Activated CD8-positive, alpha-beta memory T cell treated with anti-CD3 and anti-CD28 coated beads, Interleukin-2, amount 50 U/mL, for 24 hours (primary cell): ENCODE data around the gene SLC35G2.
"Not testable (repeated sequence)": the region's sequence is repeated elsewhere in the genome, so short reads cannot be mapped to it uniquely, and the experiment has no call there.

Experiments
- DNase-seq: peaks from one replicate; pipeline ENCODE4 v3.0.0-alpha.2; 2020; ENCODE audit errors: extremely low read depth

SLC35G2 gene

DNA sequence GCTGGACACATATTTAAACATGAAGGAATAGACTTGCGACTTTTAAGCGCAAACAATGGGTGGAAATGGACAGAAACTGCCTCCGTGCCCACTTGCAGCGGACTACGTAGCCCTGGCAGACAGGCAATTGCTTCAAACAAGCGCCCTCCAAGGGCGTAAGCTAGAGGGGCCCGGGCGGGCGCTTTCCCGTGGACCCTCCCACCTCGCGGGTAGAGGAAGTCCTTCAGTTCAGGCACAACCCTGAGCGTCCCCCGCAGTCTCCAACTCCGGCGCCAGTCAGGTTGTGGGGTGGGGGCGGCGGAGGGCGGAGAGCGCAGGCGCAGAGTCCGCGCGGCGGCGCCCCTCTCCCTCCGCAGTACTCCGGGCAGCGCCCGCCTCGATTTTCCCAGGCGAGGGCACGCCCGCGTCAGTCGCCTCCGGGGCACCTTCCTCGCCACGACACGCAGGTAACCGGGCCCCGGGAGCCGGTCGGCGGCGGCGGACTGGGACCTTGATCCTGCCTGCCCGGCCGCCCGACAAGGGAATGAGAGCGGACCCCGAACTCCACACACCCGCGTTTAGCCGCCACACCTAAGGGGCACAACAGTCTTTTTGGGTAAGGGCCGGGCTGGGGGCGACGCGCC, at the start of gene SLC35G2:
TSS of gene SLC35G2 (plus strand) at position 358 of the 623 bp plus-strand sequence. CDS start 35,335 bp downstream, outside the sequence.
- no peak for DNase-seq

DNA sequence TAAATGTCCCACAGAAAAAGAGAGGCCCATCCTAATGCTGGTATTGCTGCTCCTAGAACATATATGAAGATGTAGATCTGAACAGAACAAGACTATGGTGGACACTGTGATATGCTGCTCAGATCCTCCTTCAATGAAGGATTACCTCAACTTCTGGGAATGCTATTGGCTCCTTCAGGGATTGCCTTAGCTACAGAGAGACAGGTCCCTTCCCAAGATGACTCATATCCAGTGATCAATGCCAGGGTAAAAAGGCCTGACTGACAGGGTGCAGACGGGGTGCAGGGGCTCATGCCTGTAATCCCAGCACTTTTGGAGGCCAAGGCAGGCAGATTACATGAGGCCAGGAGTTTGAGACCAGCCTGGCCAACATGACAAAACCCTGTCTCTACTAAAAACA, 46.2 kb upstream of the SLC35G2 start:
- no peak for DNase-seq

DNA sequence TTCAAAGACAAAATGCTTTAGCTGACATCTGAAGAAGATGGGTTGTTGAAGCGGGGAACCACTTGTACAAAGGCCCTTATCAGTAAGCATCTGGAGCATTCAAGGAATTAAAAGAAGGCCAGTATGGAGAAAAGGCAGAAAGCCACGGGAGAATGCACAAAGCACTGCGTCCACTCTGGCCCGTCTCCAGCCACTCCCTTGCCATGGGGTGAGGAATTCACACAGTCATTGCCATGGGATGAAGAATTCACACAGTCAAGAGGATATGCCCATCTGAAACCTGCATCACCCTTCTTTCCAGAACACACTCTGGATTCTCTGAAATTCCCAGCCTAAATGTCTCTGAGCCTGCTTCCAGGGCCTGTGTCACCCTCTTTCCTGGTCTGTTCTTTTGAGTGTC, 40.1 kb upstream of the SLC35G2 start:
- DNase-seq, result no peak

DNA sequence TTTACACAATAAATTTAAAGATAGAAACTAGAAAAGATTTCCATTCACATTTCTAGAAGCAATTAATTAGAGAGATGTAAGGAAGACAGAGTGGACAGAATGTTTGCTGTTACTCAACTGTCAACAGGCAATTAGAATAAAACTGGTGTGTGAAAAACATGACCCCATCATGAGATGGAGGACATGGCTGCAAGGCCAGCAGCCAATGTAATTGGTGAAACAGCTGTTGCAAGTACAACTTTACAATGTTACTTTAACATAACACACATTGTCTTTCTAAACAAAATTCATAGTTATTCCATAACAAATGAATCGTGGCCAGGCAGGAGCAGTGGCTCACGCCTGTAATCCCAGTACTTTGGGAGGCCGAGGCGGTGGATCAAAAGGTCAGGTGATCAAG, 38.2 kb upstream of the SLC35G2 start:
- no peak for DNase-seq

DNA sequence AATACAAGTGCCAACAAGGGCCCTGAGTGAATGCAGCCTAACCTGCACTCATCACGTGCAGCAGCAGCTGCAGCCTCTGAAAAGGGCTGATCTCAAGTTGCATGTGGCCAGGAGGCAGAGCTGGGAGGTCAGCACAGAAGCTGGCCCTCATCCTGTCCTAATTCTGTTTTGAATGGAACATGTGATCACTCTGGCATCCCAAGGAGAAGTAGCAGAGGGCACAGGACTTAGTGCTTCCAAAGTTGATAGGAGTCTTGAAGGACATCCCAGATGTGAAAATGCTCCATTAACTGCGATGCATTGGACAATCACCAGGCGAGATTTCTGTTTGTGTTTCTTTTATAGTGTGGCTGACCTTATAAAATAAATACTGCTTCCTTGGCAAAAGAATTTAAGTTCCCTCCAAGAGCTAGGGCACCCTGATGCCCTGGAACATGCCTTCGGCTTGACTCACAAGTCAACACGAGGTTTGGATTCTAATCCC, 35.2 kb upstream of the SLC35G2 start:
- no peak for DNase-seq

DNA sequence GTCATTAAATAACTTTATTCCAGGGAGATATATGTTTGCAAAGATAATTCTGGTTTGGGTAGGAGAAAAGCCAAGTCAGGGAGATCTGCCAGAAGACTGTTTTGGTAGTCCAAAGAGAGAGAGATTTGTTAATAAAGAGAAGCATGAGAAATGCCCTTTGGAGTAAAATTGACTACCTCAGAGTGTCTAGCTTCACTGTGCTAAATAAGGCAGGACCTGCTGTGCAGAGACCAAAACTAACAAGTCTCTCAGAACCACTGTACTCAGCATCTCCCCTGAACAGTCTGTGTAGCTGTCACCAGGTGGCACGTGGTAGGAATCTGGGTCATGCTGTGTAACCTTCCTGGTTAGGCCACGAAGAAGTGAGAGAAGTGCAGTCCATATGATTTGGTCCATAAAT, 31.6 kb upstream of the SLC35G2 start:
- DNase-seq, result no peak

DNA sequence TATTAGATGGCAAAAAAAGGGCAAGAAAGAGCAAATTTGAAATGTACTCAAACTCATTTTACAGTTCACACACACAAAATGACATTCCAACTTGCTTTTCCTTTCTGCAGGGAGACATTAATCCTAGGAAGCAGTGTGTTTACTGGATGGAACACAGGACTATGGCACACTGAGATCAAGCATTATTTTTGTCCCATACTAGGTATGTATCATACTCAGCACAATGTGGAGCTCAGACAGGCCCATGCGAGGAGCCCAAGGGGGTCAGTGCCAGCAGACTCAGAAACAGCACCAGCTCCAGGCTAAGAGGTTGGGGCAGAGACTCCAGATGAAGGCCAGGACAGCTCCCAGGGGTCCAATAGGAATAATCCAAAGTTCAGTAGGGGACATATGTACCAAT, 30.8 kb upstream of the SLC35G2 start:
- no peak for DNase-seq

DNA sequence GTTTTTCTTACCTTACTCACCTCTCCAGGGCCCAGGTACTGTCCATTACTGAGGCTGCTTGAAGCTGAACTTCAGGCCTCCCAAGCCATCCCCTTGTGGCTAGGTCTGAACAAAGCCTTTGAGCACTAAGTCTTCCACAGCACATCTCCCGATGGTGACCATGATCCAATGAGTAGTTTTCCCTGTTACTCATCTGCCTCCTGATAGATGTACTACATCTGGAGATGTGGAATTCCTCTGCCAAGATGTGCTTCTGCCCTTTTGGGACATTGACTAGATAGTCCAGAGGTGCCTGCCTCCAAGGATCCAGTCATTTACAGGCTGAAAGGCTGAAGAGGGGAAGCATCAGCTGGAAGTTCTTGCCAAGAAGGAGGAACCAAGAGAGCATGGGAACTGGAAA, 28.9 kb upstream of the SLC35G2 start:
- DNase-seq, result no peak

DNA sequence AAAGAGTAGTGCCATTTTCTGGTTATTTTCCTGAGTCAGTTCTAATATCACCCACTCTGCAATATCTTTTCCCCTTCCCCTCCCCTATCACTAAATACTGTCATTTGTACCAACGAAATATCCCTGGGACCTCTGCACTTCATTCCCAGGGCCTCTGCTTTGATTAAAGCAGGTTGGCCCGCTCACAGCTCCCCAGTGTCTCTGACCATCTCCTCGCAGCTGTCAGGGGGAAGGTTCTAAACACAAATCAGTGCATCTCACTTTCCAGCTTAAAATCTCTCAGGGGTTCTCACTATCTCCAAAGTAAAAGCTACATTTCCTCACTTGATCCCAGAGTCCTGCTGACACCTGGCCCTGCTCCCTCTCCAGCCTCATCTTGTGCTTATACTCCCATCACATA, 28.1 kb upstream of the SLC35G2 start:
- DNase-seq, result no peak

DNA sequence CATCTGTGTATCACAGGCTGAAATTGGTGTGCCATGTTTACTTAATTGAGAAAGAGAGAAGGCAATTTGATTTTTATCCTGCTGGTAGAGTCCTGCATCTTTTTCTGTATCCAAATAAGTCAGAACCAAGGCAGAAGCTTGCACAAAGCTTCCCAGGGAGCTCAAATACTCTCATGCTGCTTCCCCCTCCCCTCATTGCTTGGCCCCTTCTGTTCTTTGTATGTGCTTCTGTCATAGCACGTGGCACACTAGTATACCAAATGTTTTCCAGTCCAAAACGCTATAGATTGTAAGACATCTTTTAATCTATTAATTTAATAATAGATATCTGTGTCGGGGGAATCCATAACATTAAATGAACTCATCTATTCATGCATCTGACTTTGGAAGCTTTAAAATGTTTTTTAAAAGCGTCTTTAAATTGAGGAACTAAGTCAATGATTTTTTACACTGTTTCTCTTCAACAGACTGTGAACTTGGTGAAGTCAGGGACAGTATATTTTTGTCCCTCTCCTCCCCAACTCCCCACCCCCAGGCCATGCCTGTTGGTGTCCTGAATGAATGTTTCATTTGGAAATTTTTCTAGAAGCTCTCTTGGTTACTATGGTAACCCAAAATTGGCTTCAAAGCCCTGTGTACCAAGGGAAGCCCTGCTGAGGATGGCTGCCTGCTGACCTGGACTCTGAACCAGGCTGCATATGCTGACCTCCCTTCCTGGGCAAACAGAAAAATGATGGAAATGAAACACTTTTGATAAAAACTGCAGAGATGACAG, 26.2 kb upstream of the SLC35G2 start:
- DNase-seq, result no peak

DNA sequence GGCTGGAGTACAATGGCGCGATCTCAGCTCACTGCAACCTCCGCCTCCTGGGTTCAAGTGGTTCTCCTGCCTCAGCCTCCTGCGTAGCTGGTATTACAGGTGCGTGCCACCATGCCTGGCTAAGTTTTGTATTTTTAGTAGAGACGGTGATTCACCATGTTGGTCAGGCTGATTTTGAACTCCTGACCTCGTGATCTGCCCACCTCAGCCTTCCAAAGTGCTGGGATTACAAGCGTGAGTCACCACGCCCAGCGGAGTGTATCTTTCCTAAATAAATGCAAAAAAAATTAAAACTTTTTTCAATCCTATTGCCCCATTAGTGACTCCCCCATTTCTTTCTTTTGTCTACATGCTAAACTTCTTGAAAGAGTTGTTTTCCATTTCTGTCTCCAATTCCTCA, 17.8 kb upstream of the SLC35G2 start:
- DNase-seq, result not testable (repeated sequence)

DNA sequence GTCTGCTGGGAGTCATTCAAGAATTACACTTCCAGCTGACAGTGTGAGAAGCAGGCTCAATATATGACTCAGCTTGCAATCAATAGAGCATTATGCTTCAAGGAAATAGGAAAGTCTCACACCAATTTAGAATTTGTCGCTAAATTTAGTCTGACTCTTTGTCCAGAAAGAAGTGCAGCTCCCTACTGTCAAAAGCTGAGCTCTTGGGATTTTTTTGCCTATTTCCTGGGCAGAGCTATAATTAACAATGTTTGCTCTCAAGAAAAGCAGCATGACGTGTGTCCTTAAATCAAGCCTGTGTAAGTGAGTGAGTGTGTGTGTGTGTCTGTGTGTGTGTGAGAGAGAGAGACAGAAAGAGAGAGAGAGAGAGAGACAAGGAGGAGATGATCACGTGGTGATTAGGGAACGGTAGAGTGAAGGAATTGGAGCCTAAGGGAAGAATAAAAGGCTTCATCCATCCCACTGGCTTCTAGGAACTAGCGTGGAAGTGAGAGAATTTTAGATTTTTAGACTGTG, 16.4 kb upstream of the SLC35G2 start:
- DNase-seq, result no peak

DNA sequence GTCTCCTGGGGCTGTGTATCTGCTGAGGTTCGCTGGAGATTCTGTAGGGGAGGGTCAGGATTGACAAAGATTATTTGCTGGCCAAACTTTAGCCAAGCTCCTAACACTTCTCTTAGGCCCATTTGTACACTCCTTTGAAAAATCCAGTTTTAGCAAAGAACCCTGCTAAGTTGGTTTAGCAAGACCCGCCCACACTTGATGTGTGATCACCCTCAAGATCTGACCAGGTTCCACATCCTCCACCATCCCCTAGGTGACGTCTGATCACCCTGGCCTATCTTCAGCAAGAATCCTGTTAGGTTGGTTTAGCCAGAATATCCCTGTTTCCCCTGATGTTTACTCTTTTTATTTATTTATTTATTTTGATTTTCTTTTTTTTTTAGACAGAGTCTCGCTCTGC, 14.8 kb upstream of the SLC35G2 start:
- no peak for DNase-seq

DNA sequence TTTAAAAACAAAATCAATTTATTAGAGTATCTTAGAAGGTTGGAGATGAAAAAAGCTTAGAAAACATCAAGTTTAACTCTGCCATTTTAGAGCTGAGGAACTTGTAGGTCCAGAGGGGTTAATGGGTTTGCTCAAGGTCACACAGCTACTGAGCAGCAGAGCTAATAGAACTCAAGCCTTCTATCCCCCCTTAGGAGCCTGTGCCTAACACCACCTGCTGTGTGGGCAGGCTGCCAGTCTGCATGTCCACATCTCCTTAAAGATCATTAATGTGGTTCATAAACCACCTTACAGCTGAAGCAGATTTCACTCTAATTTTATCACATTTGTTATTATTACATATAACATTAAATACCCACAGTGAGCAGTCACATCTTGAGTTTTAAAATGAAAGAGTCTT, 14.1 kb upstream of the SLC35G2 start:
- DNase-seq, result no peak

DNA sequence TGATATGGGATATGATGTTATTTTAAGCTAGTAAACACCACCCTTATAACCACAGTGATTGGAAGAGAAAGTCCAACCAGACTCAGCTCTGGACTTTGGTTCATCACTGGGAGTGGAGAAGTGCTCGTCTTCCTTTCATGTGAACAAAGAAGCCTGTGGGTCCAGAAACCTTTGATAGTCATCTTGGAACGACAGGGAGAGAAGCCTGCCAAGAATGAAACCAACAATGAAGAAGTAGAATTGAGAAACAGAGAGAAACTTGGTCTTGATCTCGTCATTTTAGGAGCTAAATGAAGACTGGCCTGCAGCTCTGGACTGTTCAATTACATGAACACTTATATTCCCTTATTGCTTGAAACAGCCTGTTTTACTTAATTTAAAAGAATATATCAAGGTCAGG, 13.1 kb upstream of the SLC35G2 start:
- no peak for DNase-seq

DNA sequence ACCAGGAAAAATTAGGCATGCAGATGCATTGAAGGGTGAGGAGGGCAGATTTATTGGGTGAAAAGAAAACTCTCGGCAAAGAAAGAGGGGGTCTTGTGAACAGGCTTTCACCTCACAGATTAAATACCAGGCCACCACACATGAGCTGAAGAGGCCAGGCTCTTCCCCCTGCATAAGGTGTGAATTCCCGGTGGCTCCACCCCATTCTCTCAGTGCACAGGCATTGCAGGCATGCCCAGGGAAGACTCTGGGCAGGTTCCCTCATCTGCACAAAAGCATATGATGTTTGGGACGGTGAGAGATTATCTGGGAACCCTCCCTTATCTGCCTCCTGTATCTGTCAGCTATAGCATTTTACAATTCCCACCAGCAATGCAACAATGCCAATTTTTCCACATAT, 7.2 kb upstream of the SLC35G2 start:
- no peak for DNase-seq

DNA sequence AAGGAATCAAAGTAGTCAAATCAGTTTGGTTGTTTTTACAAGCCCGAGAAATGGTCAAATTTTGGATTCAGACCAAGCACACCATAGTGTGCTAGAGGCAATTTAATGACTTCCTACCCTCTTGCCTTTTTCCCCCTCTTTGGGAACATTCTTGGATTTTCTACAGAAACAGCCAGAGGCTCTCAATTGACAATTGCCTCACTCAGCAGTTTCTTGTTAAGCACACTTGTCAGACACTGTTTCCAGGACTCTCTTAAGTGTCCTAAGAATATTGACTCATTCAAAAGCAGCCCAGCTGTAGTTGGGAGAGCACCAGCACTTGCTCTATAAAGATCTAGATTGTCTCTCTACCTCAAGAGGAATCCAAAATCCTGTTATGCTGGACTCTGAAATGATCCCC, 1.5 kb upstream of the SLC35G2 start:
- no peak for DNase-seq

DNA sequence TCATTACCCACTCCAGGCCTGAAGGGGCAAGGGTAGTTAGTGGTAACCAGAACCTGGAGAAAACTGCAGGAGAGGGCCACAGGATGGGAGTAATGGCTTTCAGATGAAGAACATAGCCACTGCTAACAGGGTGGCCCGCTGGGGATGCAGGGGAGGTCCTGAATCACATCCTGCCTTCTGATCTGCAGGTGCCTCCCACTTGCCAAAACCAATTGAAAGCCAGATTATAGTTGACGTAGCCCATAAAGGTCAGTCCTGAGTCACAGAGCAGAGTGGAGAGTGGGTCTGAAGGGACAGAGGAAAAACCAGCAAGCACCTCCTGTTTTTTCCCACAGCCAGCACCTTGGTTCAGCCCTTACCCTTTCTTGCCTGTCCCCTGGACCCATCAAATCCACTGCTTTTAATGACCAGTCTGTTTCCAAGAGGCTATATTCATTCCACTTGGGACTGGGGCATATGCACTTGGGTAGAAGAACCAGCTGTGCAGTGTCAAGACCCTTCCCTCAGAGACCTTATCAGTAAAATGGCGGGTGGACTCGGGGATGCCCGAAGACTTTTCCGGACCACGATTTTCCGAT, 646 bp upstream of the SLC35G2 start:
- no peak for DNase-seq

DNA sequence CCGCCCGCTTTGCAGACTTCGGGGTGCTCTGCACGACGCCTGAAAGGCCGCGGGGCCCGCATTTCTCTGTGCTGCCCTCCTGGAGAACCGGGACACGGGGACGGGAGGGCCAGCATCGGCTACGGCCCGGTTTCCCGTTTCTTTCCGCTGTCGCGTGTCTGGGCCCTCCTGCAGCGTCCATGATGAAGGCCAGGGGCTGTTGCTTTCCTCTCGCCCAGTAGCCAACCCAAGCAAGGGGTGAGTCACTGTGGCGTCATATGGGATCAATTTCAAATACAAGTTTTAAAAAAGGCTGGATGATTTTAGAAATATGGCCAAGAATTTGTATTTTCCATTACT, 435 bp downstream of the SLC35G2 start:
- no peak for DNase-seq

DNA sequence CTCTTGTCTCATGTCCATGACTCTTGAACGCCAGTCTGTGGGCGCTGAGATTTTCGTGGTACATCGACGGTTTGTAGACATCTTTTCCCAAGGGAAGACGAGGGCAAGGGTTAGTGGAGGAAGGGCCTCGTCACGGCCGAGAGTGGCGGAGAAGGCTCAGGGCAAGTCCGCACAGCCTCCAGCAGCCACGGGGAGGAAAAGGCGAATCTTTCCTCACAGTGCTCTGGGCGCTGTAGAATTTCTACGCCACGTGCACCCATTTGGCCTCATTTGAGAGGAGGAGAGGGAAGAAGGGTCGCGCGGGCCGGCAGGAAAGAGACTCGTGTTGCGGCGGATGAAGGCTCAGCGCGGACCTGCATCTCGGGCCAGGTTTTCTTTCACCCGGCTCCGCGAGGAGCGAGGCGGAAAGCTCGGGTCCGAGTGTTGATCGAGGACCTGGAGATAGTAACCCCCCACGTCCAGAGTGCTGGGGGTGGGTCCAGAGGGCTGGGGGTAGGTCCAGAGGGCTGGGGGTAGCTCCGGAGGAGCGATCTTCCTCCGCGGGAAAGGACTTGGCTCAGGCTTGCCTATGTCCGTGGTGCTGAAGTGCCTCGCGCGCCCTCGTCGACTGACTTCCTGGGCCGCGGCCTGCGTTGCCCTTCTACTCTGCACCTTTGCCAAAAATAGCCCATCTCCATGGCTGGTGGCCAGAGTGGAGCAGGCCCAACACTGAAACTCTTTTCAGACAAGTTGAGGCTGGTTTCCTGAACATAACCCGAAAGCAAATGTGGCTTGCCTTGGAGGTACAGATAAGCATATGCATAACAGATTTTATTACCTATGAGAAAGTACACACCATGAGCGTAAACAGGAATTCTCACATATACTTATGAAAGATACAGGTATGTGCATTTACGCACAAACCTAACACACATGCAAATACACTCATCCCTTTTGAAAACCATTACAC, 1.1 kb downstream of the SLC35G2 start:
- DNase-seq, result no peak

DNA sequence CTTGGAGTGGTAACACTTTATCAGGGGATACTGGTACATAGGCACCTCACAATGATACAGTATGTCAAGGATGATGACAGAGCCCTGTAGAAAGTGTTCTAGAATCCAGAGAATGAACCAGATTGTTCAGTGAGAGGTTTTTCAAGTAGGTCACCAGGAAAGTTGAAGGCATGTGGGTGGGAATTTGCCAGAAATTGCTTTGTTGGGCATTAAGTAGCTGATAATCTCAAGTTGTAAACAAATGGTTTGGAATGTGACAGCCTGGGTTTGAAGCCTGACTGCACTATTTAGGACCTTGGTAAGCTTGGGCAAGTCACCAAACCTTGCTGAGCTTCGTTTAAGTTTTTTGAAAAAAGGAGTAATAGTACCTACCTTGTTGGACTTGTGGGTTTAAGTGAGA, 12.5 kb downstream of the SLC35G2 start:
- no peak for DNase-seq
